MCF 10A (cell line): ENCODE data around the gene NUB1. TPM values are rescaled to one million over a fixed set of nuclear protein-coding genes. Genes with fewer than 3 reads are reported as not detected.
A peak's percentile ranks its signal among the peaks of the same experiment; 100 is the strongest.

Experiments
- BruUV-seq: library from RNA; stranded (reverse); fragments of 400-500 nt; replicated peaks from 2 replicates; lab custom pipeline; 2021; lab: Mats Ljungman, UMichigan
- CTCF ChIA-PET: fragments of 300-600 bp; sonication (Branson Sonifier 250); formaldehyde crosslinking; extraction: SDS; loops from one replicate; lab custom pipeline; 2021; ENCODE audit warnings: antibody characterized with exemption, inconsistent platforms; lab: Yijun Ruan, JAX
- POLR2A ChIA-PET: fragments of 300-600, 350-650 bp; sonication (Branson Sonifier 250); formaldehyde crosslinking; extraction: SDS; loops from one replicate; lab custom pipeline; 2020; ENCODE audit warnings: antibody characterized with exemption, inconsistent platforms; lab: Yijun Ruan, JAX
- DNase-seq: peaks from one replicate; pipeline ENCODE4 v3.0.0-alpha.2; 2018; ENCODE audit not compliant: unreplicated experiment
- H3K27ac Mint-ChIP-seq: one replicate; pipeline ENCODE4 v1.8.0; 2022; ENCODE audit warnings: mild to moderate bottlenecking, low read depth, mixed read lengths; ENCODE audit not compliant: unreplicated experiment
- H3K27me3 Mint-ChIP-seq: one replicate; pipeline ENCODE4 v1.8.0; 2022; ENCODE audit warnings: mixed read lengths; ENCODE audit not compliant: insufficient read depth, unreplicated experiment
- H3K36me3 Mint-ChIP-seq: one replicate; pipeline ENCODE4 v1.8.0; 2022; ENCODE audit warnings: mild to moderate bottlenecking, moderate library complexity, mixed read lengths; ENCODE audit not compliant: insufficient read depth, unreplicated experiment
- H3K4me1 Mint-ChIP-seq: one replicate; pipeline ENCODE4 v1.8.0; 2022; ENCODE audit warnings: mixed read lengths; ENCODE audit not compliant: insufficient read depth, unreplicated experiment
- H3K4me3 Mint-ChIP-seq: one replicate; pipeline ENCODE4 v1.8.0; 2022; ENCODE audit warnings: mild to moderate bottlenecking, moderate library complexity, mixed read lengths; ENCODE audit not compliant: unreplicated experiment
- H3K9me3 Mint-ChIP-seq: one replicate; pipeline ENCODE4 v1.8.0; 2022; ENCODE audit warnings: mixed read lengths; ENCODE audit not compliant: unreplicated experiment
- intact Hi-C: fragments of 100-400 bp; cut with micrococcal nuclease; formaldehyde crosslinking; loops from 2 replicates; pipeline ENCODE4 v1.14.1; 2022
- total RNA-seq: library from RNA; stranded (reverse); gene quantifications from 2 replicates; pipeline ENCODE4 v1.2.3, GENCODE V29; 2022
- TF ChIP-seq, protein P1 (sequence below): fragments of 200-600 bp; IDR thresholded peaks from one replicate; pipeline ENCODE4 v1.8.0; 2022; ENCODE audit warnings: antibody characterized with exemption, mild to moderate bottlenecking; ENCODE audit not compliant: unreplicated experiment

NUB1 gene
- total RNA-seq, 1 experiment from 2014 or later = 53.3 TPM

DNA sequence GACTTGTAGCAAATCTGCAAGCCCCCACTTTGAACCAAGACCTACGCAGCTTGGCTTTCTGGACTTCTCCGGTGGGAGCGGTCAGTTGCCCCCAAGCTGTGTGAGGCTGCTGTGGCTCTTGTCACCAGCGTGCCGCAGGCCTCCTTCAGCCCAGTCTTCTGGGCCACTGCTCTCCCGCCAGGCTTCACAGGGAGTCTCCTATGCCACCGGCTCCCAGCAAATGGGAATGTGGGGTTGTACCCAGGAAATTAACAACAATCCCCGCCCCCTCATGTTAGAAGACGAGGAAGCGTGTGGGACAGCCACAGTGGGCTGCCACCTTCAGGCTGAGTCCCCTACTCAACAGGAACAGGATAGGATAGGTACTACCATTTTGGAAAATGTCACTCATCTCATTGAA is 64.0 kb downstream of the NUB1 start:
- Mint-ChIP-seq H3K9me3 (no peaks in the 10 kb centered on the region), H3K4me1 (peaks cover 9% of the 10 kb centered on the region), H3K27me3 (peaks cover 18% of the 10 kb centered on the region), H3K4me3 (no peak overlapping the region), H3K36me3 (no peaks in the 10 kb centered on the region), H3K27ac (no peak overlapping the region)
- ChIA-PET POLR2A (no interaction called here), CTCF (interaction anchor here (0.7 to 1.0 kb wide), 2 partner anchors 9 to 44 kb away, joined by 3 read pairs; no protein-coding TSS in a partner anchor)
- TF ChIP-seq, protein P1, sequence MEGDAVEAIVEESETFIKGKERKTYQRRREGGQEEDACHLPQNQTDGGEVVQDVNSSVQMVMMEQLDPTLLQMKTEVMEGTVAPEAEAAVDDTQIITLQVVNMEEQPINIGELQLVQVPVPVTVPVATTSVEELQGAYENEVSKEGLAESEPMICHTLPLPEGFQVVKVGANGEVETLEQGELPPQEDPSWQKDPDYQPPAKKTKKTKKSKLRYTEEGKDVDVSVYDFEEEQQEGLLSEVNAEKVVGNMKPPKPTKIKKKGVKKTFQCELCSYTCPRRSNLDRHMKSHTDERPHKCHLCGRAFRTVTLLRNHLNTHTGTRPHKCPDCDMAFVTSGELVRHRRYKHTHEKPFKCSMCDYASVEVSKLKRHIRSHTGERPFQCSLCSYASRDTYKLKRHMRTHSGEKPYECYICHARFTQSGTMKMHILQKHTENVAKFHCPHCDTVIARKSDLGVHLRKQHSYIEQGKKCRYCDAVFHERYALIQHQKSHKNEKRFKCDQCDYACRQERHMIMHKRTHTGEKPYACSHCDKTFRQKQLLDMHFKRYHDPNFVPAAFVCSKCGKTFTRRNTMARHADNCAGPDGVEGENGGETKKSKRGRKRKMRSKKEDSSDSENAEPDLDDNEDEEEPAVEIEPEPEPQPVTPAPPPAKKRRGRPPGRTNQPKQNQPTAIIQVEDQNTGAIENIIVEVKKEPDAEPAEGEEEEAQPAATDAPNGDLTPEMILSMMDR = no peak
- DNase-seq = no peak
- BruUV-seq = no TSS peak
- intact Hi-C loops = no loop called here

DNA sequence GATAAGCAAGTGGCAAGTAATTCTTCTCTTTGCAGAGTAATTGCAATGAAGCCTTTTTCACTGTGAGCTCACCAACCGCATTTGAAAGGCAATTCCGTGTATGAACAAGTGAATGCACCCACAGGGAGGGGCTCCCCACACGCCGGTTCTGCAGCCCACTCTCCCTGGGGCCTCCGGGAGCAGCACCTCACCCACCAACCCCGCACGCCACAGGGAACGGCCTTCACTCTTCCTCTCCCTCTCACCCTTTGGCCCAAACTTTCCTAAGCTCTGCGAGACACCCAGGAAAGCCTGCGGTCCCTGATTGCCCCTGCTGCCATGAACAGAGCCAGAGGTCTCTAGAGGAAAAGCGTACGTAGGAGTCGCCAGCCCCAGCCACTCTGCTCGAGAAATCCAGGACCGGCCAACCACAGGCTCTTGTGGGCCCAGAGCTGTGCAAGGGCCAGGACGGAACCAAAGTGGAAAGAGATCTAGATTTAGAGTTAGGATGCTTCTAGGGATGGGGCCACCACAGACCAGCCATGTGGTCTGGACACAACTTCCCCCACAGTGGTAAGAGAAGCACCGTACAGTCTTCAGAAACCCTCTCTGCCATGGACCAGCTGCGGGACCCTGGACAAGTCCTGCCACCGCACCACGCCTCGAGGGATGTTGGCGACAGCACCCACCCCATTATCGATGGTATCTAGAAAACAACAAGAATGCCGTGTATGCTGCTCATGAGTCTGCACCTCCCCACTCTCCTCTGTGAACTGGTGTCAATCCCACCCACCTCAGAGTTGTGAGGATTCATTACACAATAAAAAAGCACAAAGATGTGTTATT is 64.7 kb downstream of the NUB1 start:
- no peak overlapping the region for H3K4me3 Mint-ChIP-seq
- DNase-seq = no peak
- H3K27ac Mint-ChIP-seq = no peak overlapping the region
- H3K27me3 Mint-ChIP-seq = peaks cover 25% of the 10 kb centered on the region
- POLR2A ChIA-PET = no interaction called here
- TF ChIP-seq, protein P1 = no peak
- no TSS peak for BruUV-seq
- intact Hi-C loops = no loop called here
- H3K9me3 Mint-ChIP-seq = no peaks in the 10 kb centered on the region
- CTCF ChIA-PET = interaction anchor here (0.7 to 1.0 kb wide), 2 partner anchors 9 to 43 kb away, joined by 3 read pairs; no protein-coding TSS in a partner anchor
- no peaks in the 10 kb centered on the region for H3K36me3 Mint-ChIP-seq
- H3K4me1 Mint-ChIP-seq = peaks cover 9% of the 10 kb centered on the region

- no peak for DNase-seq
- H3K27ac Mint-ChIP-seq = no peak overlapping the region
- H3K36me3 Mint-ChIP-seq = no peaks in the 10 kb centered on the region
- intact Hi-C loops = no loop called here
- peaks cover 33% of the 10 kb centered on the region for H3K27me3 Mint-ChIP-seq
- no TSS peak for BruUV-seq
- H3K4me3 Mint-ChIP-seq = no peak overlapping the region
- ChIA-PET CTCF (no interaction called here), POLR2A (no interaction called here)
- TF ChIP-seq, protein P1 = no peak
- no peaks in the 10 kb centered on the region for H3K9me3 Mint-ChIP-seq
- H3K4me1 Mint-ChIP-seq = peaks cover 9% of the 10 kb centered on the region
These were observed 65.4 kb downstream of the NUB1 start for GRCh38 chr7:151406886-151407583.

DNA sequence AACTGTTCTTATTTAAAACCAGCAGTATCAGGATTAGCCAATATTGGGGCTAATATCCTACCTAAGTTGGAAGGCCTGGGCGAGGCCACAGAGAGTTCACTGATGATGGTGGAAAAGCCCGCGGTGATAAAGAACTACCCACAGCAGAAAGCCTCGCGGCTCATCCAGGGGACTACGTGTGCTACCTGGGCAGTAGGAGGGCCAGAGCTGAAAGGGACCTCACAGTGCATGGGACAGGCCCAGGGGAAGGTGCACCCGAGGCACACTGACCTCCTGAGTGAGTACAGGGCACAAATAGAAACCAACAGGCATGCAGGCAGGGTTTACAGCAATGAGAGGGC is 66.9 kb downstream of the NUB1 start:
- POLR2A ChIA-PET = no interaction called here
- Mint-ChIP-seq H3K27me3 (peaks cover 41% of the 10 kb centered on the region), H3K4me1 (peaks cover 9% of the 10 kb centered on the region), H3K4me3 (no peak overlapping the region), H3K27ac (peak overlapping the region; percentile 39), H3K9me3 (no peaks in the 10 kb centered on the region), H3K36me3 (no peaks in the 10 kb centered on the region)
- intact Hi-C loops = no loop called here
- TF ChIP-seq, protein P1 = no peak
- BruUV-seq = no TSS peak
- DNase-seq = no peak
- CTCF ChIA-PET = no interaction called here
